ENCODE measurements around the gene ST6GALNAC2.

Gene ST6GALNAC2

DNA sequence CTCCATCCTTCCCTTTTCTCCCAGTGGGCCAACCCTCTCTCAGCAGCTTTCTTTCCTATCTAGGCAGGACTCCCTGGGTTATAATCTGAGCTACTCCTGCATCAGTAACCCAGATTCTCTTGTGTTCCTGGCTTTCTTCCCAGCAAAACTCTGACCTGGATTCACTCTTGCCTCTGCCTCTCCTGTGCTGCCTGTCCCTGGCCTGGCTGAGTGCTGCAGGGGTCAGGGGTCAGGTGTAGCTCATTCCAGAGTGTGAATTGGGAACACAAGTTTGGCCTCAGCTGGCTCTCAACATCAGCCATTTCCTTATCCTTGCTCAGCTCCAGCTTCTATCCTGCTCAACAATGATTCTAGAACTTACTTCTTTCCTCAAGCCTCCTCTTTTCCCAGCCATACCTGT, 2.5 kb upstream of the ST6GALNAC2 start:
- TF ChIP-seq, protein P1, sequence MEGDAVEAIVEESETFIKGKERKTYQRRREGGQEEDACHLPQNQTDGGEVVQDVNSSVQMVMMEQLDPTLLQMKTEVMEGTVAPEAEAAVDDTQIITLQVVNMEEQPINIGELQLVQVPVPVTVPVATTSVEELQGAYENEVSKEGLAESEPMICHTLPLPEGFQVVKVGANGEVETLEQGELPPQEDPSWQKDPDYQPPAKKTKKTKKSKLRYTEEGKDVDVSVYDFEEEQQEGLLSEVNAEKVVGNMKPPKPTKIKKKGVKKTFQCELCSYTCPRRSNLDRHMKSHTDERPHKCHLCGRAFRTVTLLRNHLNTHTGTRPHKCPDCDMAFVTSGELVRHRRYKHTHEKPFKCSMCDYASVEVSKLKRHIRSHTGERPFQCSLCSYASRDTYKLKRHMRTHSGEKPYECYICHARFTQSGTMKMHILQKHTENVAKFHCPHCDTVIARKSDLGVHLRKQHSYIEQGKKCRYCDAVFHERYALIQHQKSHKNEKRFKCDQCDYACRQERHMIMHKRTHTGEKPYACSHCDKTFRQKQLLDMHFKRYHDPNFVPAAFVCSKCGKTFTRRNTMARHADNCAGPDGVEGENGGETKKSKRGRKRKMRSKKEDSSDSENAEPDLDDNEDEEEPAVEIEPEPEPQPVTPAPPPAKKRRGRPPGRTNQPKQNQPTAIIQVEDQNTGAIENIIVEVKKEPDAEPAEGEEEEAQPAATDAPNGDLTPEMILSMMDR (IDR thresholded peaks at IDR 0.05), result no peak

GRCh38 chr17:76586741-76587487, 1.3 kb upstream of the ST6GALNAC2 start:
- TF ChIP-seq, protein P1 (IDR thresholded peaks at IDR 0.05), result no peak

DNA sequence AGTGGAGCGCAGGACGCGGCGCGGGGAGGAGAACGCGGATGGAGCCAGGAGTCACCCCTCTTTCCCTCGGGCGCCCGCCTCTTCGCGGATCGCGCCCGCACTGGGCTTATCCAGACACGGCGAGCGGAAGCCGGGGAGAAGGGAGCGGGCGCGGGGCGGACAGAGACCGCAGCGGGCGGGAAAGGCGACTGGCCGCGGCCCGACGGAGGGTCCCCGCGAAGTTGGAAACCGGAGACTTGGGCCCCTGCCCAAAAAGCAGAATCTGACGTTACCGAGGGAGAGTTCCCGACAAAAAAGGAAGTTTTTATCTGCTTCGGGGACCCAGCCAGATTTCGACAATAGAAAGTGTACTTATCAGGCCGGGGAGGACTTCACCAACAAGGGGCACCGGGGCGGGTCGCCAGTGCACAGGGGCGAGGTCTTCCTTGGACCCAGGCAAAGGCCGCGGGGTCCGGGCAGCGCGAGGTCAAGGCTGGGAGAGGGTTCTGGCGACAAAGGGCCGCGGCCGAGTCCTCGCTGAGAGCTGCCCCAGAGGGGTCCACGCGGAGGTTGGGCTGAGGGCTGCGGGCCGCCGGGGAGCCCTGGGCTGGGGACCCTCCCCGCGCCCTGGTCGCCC, 519 bp downstream of the ST6GALNAC2 start:
- TF ChIP-seq, protein P1 (IDR thresholded peaks at IDR 0.05), result no peak

DNA sequence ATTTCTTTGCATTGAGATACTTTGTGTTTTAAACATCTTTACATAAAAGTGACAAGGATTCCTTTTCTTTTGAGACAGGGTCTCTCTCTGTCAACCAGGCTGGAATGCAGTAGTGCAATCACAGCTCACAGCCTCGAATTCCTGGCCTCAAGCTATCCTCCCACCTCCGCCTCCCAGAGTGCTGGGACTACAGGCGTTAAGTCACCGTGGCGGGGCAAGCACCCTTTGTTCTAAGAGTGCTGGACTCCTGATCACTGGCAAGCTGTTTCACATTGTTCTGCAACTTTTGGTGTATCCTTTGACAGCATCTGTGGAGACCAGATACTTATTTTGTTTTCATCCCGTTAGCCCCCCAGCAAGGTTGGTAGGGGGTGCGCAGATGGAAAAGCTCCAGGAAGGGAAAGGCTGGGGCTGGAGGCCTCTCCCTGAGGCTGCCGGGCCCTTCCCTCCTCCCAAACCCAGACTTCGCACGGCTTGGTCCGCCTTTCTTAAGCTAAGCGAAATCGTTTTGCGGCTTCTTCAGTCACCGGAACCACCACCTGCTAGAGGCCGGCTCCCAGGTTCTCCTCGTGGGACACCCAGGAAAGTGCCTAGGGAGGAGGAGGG, 1.1 kb downstream of the ST6GALNAC2 start:
- TF ChIP-seq, protein P1 (IDR thresholded peaks at IDR 0.05), result no peak

GRCh38 chr17:76582660-76583059, 3.0 kb downstream of the ST6GALNAC2 start:
- TF ChIP-seq, protein P1 (IDR thresholded peaks at IDR 0.05), result no peak

DNA sequence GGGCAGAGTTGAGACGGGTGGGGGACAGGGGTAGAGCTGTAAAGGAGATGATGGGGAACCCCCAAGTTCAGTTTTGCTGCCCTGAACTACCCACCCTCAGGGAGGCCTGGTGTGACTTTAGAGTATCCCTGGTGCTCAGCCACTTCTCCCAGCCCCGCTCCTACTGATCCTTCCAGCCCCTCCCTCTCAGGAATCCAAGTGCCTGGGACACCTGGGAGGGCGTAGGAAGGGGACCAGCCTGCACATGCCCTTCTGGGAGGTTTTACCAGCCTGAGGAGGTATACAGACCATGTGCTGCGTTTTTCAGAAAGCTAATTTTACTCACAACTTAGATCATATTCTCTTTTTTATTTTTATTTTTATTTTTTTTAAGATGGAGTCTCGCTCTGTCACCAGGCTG, 4.1 kb downstream of the ST6GALNAC2 start:
- TF ChIP-seq, protein P1 (IDR thresholded peaks at IDR 0.05), result no peak

GRCh38 chr17:76579281-76579680, 6.4 kb downstream of the ST6GALNAC2 start:
- TF ChIP-seq, protein P1 (IDR thresholded peaks at IDR 0.05), result no peak

Data from LNCAP (cell line).